Endothelial cell of umbilical vein (primary cell): ENCODE data around the gene BCL11B. TPM values are rescaled to one million over a fixed set of nuclear protein-coding genes. Genes with fewer than 3 reads are reported as not detected.

Experiments used
- BruUV-seq: library from RNA; stranded (reverse); fragments of 400-500 nt; replicated peaks from 2 replicates; lab custom pipeline; 2021; lab: Mats Ljungman, UMichigan
- CTCF ChIA-PET: fragments of 300-600, 350-600 bp; sonication (Branson Sonifier 250); formaldehyde crosslinking; loops from one replicate; lab custom pipeline; 2021; ENCODE audit warnings: antibody characterized with exemption, inconsistent platforms; lab: Charles Lee
- POLR2A ChIA-PET: fragments of 300-600, 350-600 bp; sonication (Branson Sonifier 250); formaldehyde crosslinking; loops from one replicate; lab custom pipeline; 2021; ENCODE audit warnings: antibody characterized with exemption, inconsistent platforms; lab: Charles Lee
- DNase-seq: peaks from one replicate; pipeline ENCODE4 v3.0.0-alpha.2; 2011; ENCODE audit warnings: low read depth, low spot score
- FAIRE-seq: peaks from 2 replicates; lab custom pipeline; 2011; peaks lifted over from hg19 to GRCh38; lab: Jason Lieb, UNC
- H2AFZ ChIP-seq: 2 replicates; pipeline ENCODE4 v1.6.0; 2012; ENCODE audit warnings: low read depth, low read length, control low read depth, inconsistent platforms
- H3K27ac ChIP-seq: 2 replicates; pipeline ENCODE4 v1.5.1; 2011; ENCODE audit warnings: low read depth, mild to moderate bottlenecking, control low read depth, low read length, moderate library complexity; ENCODE audit not compliant: insufficient read depth
- H3K27me3 ChIP-seq, 2 experiments: 2 replicates each; pipeline versions ENCODE4 v1.6.0 to v1.6.1; 2011; ENCODE audit warnings: low read length in 2 of 2, mixed read lengths in 1 of 2; ENCODE audit not compliant: control insufficient read depth in 2 of 2, insufficient read depth in 2 of 2
- H3K36me3 ChIP-seq, 2 experiments: 2 replicates in 1 of 2; 3 replicates in 1 of 2; pipeline ENCODE4 v1.5.1; 2011; ENCODE audit warnings: low read length in 2 of 2, mild to moderate bottlenecking in 1 of 2, moderate library complexity in 1 of 2; ENCODE audit not compliant: control insufficient read depth in 2 of 2, insufficient read depth in 2 of 2; ENCODE audit errors: extremely low read depth in 1 of 2
- H3K4me1 ChIP-seq: 3 replicates; pipeline ENCODE4 v1.5.1; 2011; ENCODE audit warnings: mild to moderate bottlenecking, low read length; ENCODE audit not compliant: control insufficient read depth, insufficient read depth; ENCODE audit errors: extremely low read depth
- H3K4me2 ChIP-seq: 2 replicates; pipeline ENCODE4 v1.6.1; 2011; ENCODE audit warnings: low read length, control low read depth, mixed read lengths; ENCODE audit not compliant: insufficient read depth
- H3K4me3 ChIP-seq, 3 experiments: fragments of 200-600 bp in 1 of 3; sonication (generic), shearing (Covaris generic) in 1 of 3; replicated peaks in 1 of 3; 2 replicates each; pipeline ENCODE4 v1.5.1; 2011 to 2016; ENCODE audit warnings: control low read depth in 3 of 3, low read length in 3 of 3, mild to moderate bottlenecking in 2 of 3, inconsistent platforms in 1 of 3, low read depth in 1 of 3, moderate library complexity in 1 of 3; ENCODE audit not compliant: insufficient read depth in 1 of 3
- H3K79me2 ChIP-seq: 2 replicates; pipeline ENCODE4 v1.6.0; 2012; ENCODE audit warnings: low read length, inconsistent platforms; ENCODE audit not compliant: control insufficient read depth, insufficient read depth
- H3K9ac ChIP-seq: replicated peaks from 2 replicates; pipeline ENCODE3; 2011; ENCODE audit warnings: low read length, control low read depth; ENCODE audit not compliant: insufficient read depth; ENCODE audit errors: extremely low read depth
- H3K9me1 ChIP-seq: replicated peaks from 3 replicates; pipeline ENCODE4 v1.6.0; 2011; ENCODE audit warnings: mild to moderate bottlenecking, low read length; ENCODE audit not compliant: control insufficient read depth, insufficient read depth; ENCODE audit errors: extremely low read depth
- H3K9me3 ChIP-seq: replicated peaks from 2 replicates; pipeline ENCODE4 v1.5.1; 2012; ENCODE audit warnings: low read length, inconsistent platforms; ENCODE audit not compliant: control insufficient read depth, insufficient read depth
- H4K20me1 ChIP-seq: replicated peaks from 2 replicates; pipeline ENCODE3; 2011; ENCODE audit warnings: mild to moderate bottlenecking, low read length; ENCODE audit not compliant: control insufficient read depth, insufficient read depth; ENCODE audit errors: extremely low read depth
- EZH2 ChIP-seq: IDR thresholded peaks from 2 replicates; pipeline ENCODE4 v1.6.1; 2012; ENCODE audit warnings: borderline replicate concordance, low read depth, mild to moderate bottlenecking, moderate library complexity, low read length, inconsistent platforms; ENCODE audit not compliant: severe bottlenecking
- FOS ChIP-seq: IDR thresholded peaks from 2 replicates; pipeline ENCODE4 v1.6.1; 2011; ENCODE audit warnings: mild to moderate bottlenecking, low read length, moderate library complexity, borderline replicate concordance; ENCODE audit not compliant: insufficient read depth
- GATA2 ChIP-seq: IDR thresholded peaks from 2 replicates; pipeline ENCODE4 v1.7.0; 2011; ENCODE audit warnings: low read depth, mild to moderate bottlenecking, moderate library complexity, mixed read lengths, low read length; ENCODE audit not compliant: insufficient read length, insufficient read depth
- JUN ChIP-seq: IDR thresholded peaks from 2 replicates; pipeline ENCODE4 v1.6.1; 2011; ENCODE audit warnings: borderline replicate concordance, low read depth; ENCODE audit not compliant: insufficient read length, insufficient read depth
- MYC ChIP-seq: IDR thresholded peaks from one replicate; pipeline ENCODE4 v1.6.1; 2011; ENCODE audit warnings: mild to moderate bottlenecking, low read depth, low read length
- POLR2A ChIP-seq: IDR thresholded peaks from 2 replicates; pipeline ENCODE4 v1.6.1; 2012; ENCODE audit warnings: low read depth, mild to moderate bottlenecking, control low read depth, low read length
- POLR2AphosphoS5 ChIP-seq: IDR thresholded peaks from 2 replicates; pipeline ENCODE4 v1.6.1; 2012; ENCODE audit warnings: low read depth, mild to moderate bottlenecking, control low read depth, low read length, moderate library complexity; ENCODE audit not compliant: insufficient read depth
- dilution Hi-C: fragments of 300-500 bp; cut with MboI; formaldehyde crosslinking; loops from one replicate; pipeline ENCODE4 v1.15.0; 2019; ENCODE audit warnings: low sequenced_read_pairs; ENCODE audit not compliant: extremely low pct_ligation_motif_present
- intact Hi-C: fragments of 100-400 bp; cut with micrococcal nuclease; formaldehyde crosslinking; loops from one replicate; pipeline ENCODE4 v1.10.0; 2022
- polyA plus RNA-seq, 4 experiments: library from polyadenylated mRNA; depleted of rRNA in 3 of 4; stranded (reverse) in 3 of 4; unstranded in 1 of 4; fragments of >200 nt; gene quantifications; 2 replicates each; pipeline versions ENCODE4 v1.2.1 to v1.2.3, GENCODE V29; 2011 to 2012; ENCODE audit warnings: missing spikeins in 1 of 4
- total RNA-seq: library from RNA; stranded (reverse); gene quantifications from 2 replicates; pipeline ENCODE4 v1.2.3, GENCODE V29; 2021
- TF ChIP-seq, protein P1 (sequence below), 2 donors: IDR thresholded peaks; 1 replicate in 1 of 2; 2 replicates in 1 of 2; pipeline ENCODE4 v1.5.1; 2011; ENCODE audit warnings: low read length in 2 of 2, mild to moderate bottlenecking in 2 of 2, moderate library complexity in 2 of 2, control low read depth in 1 of 2, inconsistent platforms in 1 of 2, low read depth in 1 of 2; ENCODE audit not compliant: insufficient read depth in 1 of 2; ENCODE audit errors: extremely low read depth in 1 of 2
- TF ChIP-seq, protein P2 (sequence below): IDR thresholded peaks from 2 replicates; pipeline ENCODE4 v1.6.1; 2011; ENCODE audit not compliant: insufficient read depth, insufficient read length

BCL11B gene
- total and polyA plus RNA-seq, 2 donors (not counting 3 experiments of a cell fraction or from before 2014, with no cell fraction given) = 0.03 to 0.07 TPM

DNA sequence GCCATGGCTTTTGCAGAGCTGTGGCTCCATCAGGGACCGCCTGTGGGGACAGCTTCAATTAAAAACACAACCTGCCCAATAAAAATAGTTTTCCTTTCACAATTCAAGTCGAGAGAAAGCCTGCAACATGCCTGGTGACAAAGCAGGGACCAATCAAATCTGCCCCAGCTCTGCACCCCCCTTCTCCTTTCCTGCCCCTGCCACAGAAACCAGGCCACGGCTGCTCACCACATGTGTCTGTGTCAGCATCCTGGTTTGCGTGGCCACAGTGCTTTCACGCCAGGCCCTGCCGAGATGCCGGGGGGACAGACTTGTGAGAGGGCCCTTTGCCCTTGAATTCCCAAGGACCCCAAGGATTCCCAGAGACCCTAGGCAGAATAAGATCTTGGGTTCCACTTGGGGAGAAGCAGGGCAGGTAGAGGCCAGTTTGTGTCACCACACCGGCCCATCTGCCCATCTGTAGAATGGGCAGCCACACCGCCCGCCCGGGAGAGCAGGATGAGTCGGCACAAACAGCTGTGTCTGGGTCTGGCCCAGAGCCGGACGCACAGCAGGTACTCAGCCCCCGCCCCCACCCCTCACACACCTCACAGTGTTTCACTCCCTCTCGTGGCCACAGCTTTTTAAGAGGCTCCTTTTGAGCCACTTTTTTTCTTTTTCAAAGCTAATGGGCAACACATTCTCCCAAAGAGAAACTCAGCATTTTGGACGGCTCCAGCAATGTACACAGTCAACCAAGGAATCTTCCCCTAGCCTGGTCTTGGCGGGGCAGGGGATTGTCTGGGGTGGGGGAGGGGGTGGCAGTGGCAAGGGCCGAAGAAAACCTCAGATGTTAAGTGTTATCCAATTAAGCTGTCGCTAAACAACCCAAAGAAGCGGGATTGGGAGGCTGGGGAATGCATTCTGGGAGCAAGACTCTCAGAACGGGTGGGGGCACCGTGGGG lies 41.5 kb downstream of the BCL11B start:
- no peaks in the 10 kb centered on the region for H3K79me2 ChIP-seq
- no peaks in the 10 kb centered on the region for H3K9me3 ChIP-seq
- no peaks in the 10 kb centered on the region for H3K9me1 ChIP-seq
- no TSS peak for BruUV-seq
- FAIRE-seq (no peak), DNase-seq (no peak)
- no peaks in the 10 kb centered on the region for H4K20me1 ChIP-seq
- no peaks in the 10 kb centered on the region for H3K27me3 ChIP-seq
- no peak overlapping the region for H3K4me3 ChIP-seq
- no peaks in the 10 kb centered on the region for H3K4me1 ChIP-seq
- H3K27ac ChIP-seq = no peak overlapping the region
- H3K9ac ChIP-seq = no peak overlapping the region
- POLR2A ChIA-PET = no interaction called here
- CTCF ChIA-PET = no interaction called here
- intact Hi-C loops (no loop called here), dilution Hi-C loops (no loop called here)
- TF ChIP-seq POLR2A = no peak
- no peak for TF ChIP-seq POLR2AphosphoS5
- TF ChIP-seq JUN = no peak
- no peaks in the 10 kb centered on the region for H3K36me3 ChIP-seq
- no peak overlapping the region for H3K4me2 ChIP-seq
- H2AFZ ChIP-seq = no peak overlapping the region

DNA sequence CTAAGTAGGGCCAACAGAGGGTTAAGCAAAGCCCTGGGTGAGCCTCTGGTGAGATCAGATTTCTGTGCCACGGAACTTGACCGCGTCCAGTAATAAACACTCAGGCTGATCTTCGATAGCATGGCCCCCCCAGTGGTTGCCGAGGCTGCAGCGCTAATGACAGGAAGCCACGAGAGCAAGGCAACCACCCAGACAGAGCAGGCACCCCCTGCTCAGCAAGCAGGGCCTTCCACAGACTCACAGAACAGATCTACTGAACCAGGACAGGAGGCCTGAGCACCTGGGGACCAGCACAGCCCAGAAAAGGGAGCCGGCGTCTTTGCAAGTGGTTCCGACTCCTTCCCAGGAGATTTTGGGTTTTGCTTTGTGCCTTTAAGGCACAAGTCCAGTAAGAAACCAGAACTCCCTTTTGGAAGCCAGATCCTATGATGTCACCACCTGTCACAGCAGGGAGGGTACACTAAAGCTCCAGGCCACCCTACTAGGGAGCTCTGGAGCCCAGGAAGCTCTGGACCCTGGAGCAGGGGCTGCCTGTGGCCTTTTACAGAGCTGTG lies 42.3 kb downstream of the BCL11B start:
- H3K9me3 ChIP-seq = no peaks in the 10 kb centered on the region
- no peaks in the 10 kb centered on the region for H3K9me1 ChIP-seq
- no peak for FAIRE-seq
- no peak overlapping the region for H3K27ac ChIP-seq
- H3K79me2 ChIP-seq = no peaks in the 10 kb centered on the region
- no peak overlapping the region for H3K4me3 ChIP-seq
- BruUV-seq = no TSS peak
- no peaks in the 10 kb centered on the region for H3K4me1 ChIP-seq
- no peak overlapping the region for H3K9ac ChIP-seq
- ChIA-PET CTCF (no interaction called here), POLR2A (no interaction called here)
- dilution Hi-C loops = no loop called here
- intact Hi-C loops = no loop called here
- TF ChIP-seq JUN (no peak), MYC (no peak), POLR2A (no peak), GATA2 (no peak), FOS (no peak), EZH2 (no peak), POLR2AphosphoS5 (no peak)
- TF ChIP-seq, protein P1, sequence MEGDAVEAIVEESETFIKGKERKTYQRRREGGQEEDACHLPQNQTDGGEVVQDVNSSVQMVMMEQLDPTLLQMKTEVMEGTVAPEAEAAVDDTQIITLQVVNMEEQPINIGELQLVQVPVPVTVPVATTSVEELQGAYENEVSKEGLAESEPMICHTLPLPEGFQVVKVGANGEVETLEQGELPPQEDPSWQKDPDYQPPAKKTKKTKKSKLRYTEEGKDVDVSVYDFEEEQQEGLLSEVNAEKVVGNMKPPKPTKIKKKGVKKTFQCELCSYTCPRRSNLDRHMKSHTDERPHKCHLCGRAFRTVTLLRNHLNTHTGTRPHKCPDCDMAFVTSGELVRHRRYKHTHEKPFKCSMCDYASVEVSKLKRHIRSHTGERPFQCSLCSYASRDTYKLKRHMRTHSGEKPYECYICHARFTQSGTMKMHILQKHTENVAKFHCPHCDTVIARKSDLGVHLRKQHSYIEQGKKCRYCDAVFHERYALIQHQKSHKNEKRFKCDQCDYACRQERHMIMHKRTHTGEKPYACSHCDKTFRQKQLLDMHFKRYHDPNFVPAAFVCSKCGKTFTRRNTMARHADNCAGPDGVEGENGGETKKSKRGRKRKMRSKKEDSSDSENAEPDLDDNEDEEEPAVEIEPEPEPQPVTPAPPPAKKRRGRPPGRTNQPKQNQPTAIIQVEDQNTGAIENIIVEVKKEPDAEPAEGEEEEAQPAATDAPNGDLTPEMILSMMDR (IDR thresholded peaks at IDR 0.05; ENCODE audit: extremely low read depth in 1 of 2, insufficient read depth in 1 of 2, low read depth in 1 of 2, low read length in 2 of 2) = no peak
- TF ChIP-seq, protein P2, sequence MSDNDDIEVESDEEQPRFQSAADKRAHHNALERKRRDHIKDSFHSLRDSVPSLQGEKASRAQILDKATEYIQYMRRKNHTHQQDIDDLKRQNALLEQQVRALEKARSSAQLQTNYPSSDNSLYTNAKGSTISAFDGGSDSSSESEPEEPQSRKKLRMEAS = no peak
- no peaks in the 10 kb centered on the region for H3K27me3 ChIP-seq
- H2AFZ ChIP-seq = no peak overlapping the region
- H4K20me1 ChIP-seq = no peaks in the 10 kb centered on the region
- no peaks in the 10 kb centered on the region for H3K36me3 ChIP-seq
- DNase-seq = no peak
- H3K4me2 ChIP-seq = no peak overlapping the region
